Upper lobe of left lung (tissue), 6 donors: Measurements from ENCODE around the gene SUSD6. TPM values are rescaled to one million over a fixed set of nuclear protein-coding genes. Genes with fewer than 3 reads are reported as not detected.

Experiments used
- ATAC-seq, 2 donors: fragments of 200-7000 bp; cut with Tn5 transposase; one replicate each; pipeline ENCODE4 v1.9.1; 2022; ENCODE audit warnings: mild to moderate bottlenecking in 2 of 2, moderate library complexity in 2 of 2; ENCODE audit not compliant: low FRiP score in 2 of 2
- DNase-seq, 2 donors: peaks; one replicate each; pipeline ENCODE4 v3.0.0-alpha.2; 2019 to 2020
- H3K27ac ChIP-seq, 4 donors: fragments of 200-600 bp; sonication (generic); one replicate each; pipeline ENCODE4 v1.5.1; 2016 to 2019
- H3K27me3 ChIP-seq, 4 donors: fragments of 200-600 bp; sonication (generic); one replicate each; pipeline ENCODE4 v1.5.1; 2017 to 2019
- H3K36me3 ChIP-seq, 4 donors: fragments of 200-600 bp; sonication (generic); one replicate each; pipeline ENCODE4 v1.5.1; 2016 to 2019
- H3K4me1 ChIP-seq, 4 donors: fragments of 200-600 bp; sonication (generic); one replicate each; pipeline ENCODE4 v1.5.1; 2018 to 2019
- H3K4me3 ChIP-seq, 4 donors: fragments of 200-600 bp; sonication (generic); one replicate each; pipeline ENCODE4 v1.5.1; 2017 to 2019; ENCODE audit warnings: mild to moderate bottlenecking in 2 of 4, moderate library complexity in 1 of 4
- H3K9me3 ChIP-seq, 4 donors: fragments of 200-600 bp; sonication (generic); one replicate each; pipeline ENCODE4 v1.5.1; 2018 to 2019
- CTCF ChIP-seq, 6 experiments: fragments of 450-650 bp in 4 of 6; fragments of 200-600 bp in 2 of 6; sonication (generic) in 2 of 6; IDR thresholded peaks; one replicate each; pipeline ENCODE4 v1.5.1; 2016 to 2019; ENCODE audit warnings: antibody characterized with exemption in 6 of 6
- EP300 ChIP-seq, 4 donors: sonication (generic); formaldehyde crosslinking; IDR thresholded peaks; one replicate each; pipeline ENCODE4 v1.5.1; 2017; ENCODE audit warnings: antibody characterized with exemption in 4 of 4, control low read depth in 2 of 4
- POLR2A ChIP-seq, 4 donors: fragments of 450-650 bp; IDR thresholded peaks; one replicate each; pipeline ENCODE4 v1.5.1; 2016 to 2017; ENCODE audit warnings: antibody characterized with exemption in 4 of 4, mild to moderate bottlenecking in 2 of 4
- POLR2AphosphoS5 ChIP-seq, 2 donors: sonication (generic); formaldehyde crosslinking; IDR thresholded peaks; one replicate each; pipeline ENCODE4 v1.5.1; 2017; ENCODE audit warnings: antibody characterized with exemption in 2 of 2
- WGBS, 2 donors: methylation state at CpG; one replicate each; pipeline ENCODE4 v1.1.5; 2017 to 2018; 5-methylcytosine and 5-hydroxymethylcytosine counted together
- total RNA-seq, 6 donors: library from RNA; depleted of rRNA in 4 of 6; stranded (reverse); fragments of >200 nt in 4 of 6; gene quantifications; one replicate each; pipeline versions ENCODE4 v1.1.0 to v1.2.1, GENCODE V29; 2016 to 2021
- donor health status: DM: no; HTN: no; CAD: no; lungs with moderate emphysema.
- donor health status: DM: no; HTN: yes; CAD: no; lungs with severe emphysema.

SUSD6 gene
- total RNA-seq, 6 donors from 2014 or later, result 63.4 to 90.4 (median 81.6) TPM

DNA sequence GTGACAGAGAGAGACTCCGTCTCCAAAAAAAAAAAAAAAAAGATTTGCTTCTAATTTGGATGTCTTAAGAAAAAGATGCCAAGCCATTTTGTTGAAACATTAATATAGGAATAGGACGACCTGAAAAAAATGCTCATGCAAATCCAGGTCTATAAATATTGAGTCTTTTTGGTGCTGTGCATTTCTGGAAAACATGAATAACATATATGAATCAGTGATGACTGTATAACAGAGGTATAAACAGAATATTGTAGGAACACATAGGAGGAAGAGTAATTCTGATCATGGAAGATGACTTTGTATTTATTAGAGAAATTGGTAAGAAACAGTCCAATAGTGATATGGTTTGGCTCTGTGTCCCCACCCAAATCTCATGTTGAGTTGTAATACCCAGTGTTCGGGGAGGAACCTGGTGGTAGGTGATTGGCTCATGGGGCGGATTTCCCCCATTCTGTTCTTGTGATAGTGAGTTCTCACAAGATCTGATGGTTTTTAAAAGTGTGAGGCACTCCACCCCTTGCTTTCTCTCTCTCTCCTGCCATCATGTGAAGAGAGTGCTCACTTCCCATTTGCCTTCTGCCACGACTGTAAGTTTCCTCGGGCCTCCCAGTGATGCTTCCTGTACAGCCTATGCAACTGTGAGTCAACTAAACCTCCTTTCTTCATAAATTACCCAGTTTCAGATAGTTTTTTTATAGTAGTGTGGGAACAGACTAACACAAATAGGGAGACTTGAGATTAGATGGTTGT, 152.5 kb downstream of the SUSD6 start:
- no peak for TF ChIP-seq EP300 (IDR thresholded peaks at IDR 0.05)
- no peak for TF ChIP-seq POLR2AphosphoS5 (IDR thresholded peaks at IDR 0.05)
- TF ChIP-seq POLR2A (IDR thresholded peaks at IDR 0.05), result no peak
- no peak for TF ChIP-seq CTCF (IDR thresholded peaks at IDR 0.05)
- H3K36me3 ChIP-seq, result peaks cover 7 to 12% (median 9%) of the 10 kb centered on the region in 4 donors
- H3K4me1 ChIP-seq, result peaks cover 14 to 18% (median 15%) of the 10 kb centered on the region in 4 donors
- H3K27ac ChIP-seq, result no peak overlapping the region
- no peak for DNase-seq
- WGBS, 2 donors, result 75 to 77% methylated on average over 6 of the region's 6 CpGs
- no peak for ATAC-seq
- H3K4me3 ChIP-seq, result no peak overlapping the region
- H3K9me3 ChIP-seq, result no peaks in the 10 kb centered on the region
- no peaks in the 10 kb centered on the region for H3K27me3 ChIP-seq

Other genes with a start within 250 kb of the SUSD6 start
- gene ERH, start 213.3 kb upstream of the SUSD6 start, total RNA-seq, result 100 to 1,000 TPM in 2 of 6 donors, 10 to 100 TPM in 4; 36.7 to 121 (median 60.5) TPM
- 10 to 100 TPM; 17.8 to 70.4 (median 54.0) TPM for gene SLC39A9, start 212.9 kb upstream of the SUSD6 start, total RNA-seq
- gene PLEKHD1, start 126.9 kb upstream of the SUSD6 start, total RNA-seq, result 1 to 10 TPM in 2 of 6 donors, under 1 TPM in 4; under 0.01 to 1.7 (median 0.70) TPM
- not detected for gene CCDC177, start 36.7 kb upstream of the SUSD6 start, total RNA-seq
- gene SRSF5, start 155.5 kb downstream of the SUSD6 start, total RNA-seq, result 1,000 to 10,000 TPM in 1 of 6 donors, 100 to 1,000 TPM in 5; 238 to 1,033 (median 288) TPM
- not detected for gene SLC10A1, start 185.6 kb downstream of the SUSD6 start, total RNA-seq